HepG2 (cell line): ENCODE measurements around the gene ZKSCAN1. TPM values are rescaled to one million over a fixed set of nuclear protein-coding genes. Genes with fewer than 3 reads are reported as not detected.

ENCODE experiments used
- ATF1 ChIP-seq: IDR thresholded peaks from 2 replicates; pipeline ENCODE4 v1.6.1; 2016; ENCODE audit warnings: mild to moderate bottlenecking, control low read depth
- FOXJ3 ChIP-seq: sonication (generic); formaldehyde crosslinking; IDR thresholded peaks from 2 replicates; pipeline ENCODE4 v1.4.0; 2020; ENCODE audit warnings: missing genetic modification reagents, mild to moderate bottlenecking, borderline replicate concordance
- KLF12 ChIP-seq: sonication (generic); formaldehyde crosslinking; IDR thresholded peaks from 2 replicates; pipeline ENCODE4 v1.4.0; 2020; ENCODE audit warnings: missing genetic modification reagents, borderline replicate concordance
- NFE2L2 ChIP-seq: fragments of 150-350 bp; IDR thresholded peaks from 2 replicates; pipeline ENCODE4 v1.6.1; 2014; ENCODE audit warnings: low read length
- SMC3 ChIP-seq: IDR thresholded peaks from 2 replicates; pipeline ENCODE4 v1.6.1; 2011; ENCODE audit warnings: low read length, improper control_type of control experiment
- ZNF263 ChIP-seq: sonication (generic); formaldehyde crosslinking; IDR thresholded peaks from 2 replicates; pipeline ENCODE4 v1.4.0; 2020; ENCODE audit warnings: missing genetic modification reagents
- ZNF333 ChIP-seq: sonication (generic); formaldehyde crosslinking; IDR thresholded peaks from 2 replicates; pipeline ENCODE4 v1.4.0; 2020; ENCODE audit warnings: mild to moderate bottlenecking, missing genetic modification reagents, borderline replicate concordance
- ZNF335 ChIP-seq: sonication (generic); formaldehyde crosslinking; IDR thresholded peaks from 2 replicates; pipeline ENCODE4 v1.4.0; 2020; ENCODE audit warnings: missing genetic modification reagents
- ZNF768 ChIP-seq: sonication (generic); formaldehyde crosslinking; IDR thresholded peaks from 2 replicates; pipeline ENCODE4 v1.4.0; 2020; ENCODE audit warnings: missing genetic modification reagents
- polyA plus RNA-seq, 8 experiments: library from polyadenylated mRNA; depleted of rRNA in 3 of 8; stranded (reverse) in 7 of 8; unstranded in 1 of 8; fragments of >200 nt; fragmentation: Illumina TruSeq in 4 of 8; extraction: Trizol in 4 of 8; gene quantifications; 2 replicates each; pipeline versions ENCODE4 v1.2.1 to v1.2.3, GENCODE V29; 2011 to 2016; ENCODE audit warnings: low read depth in 4 of 8, missing spikeins in 1 of 8, mixed read lengths in 1 of 8; ENCODE audit not compliant: insufficient read depth in 1 of 8
- total RNA-seq, 5 experiments: library from RNA; depleted of rRNA; stranded (reverse); fragments of >200 nt; fragmentation: Illumina TruSeq; extraction: Trizol; gene quantifications; 2 replicates each; pipeline ENCODE4 v1.2.3, GENCODE V29; 2016; ENCODE audit warnings: low read depth in 1 of 5
- TF ChIP-seq, protein P1 (sequence below): sonication (generic); formaldehyde crosslinking; IDR thresholded peaks from 2 replicates; pipeline ENCODE4 v1.4.0; 2020; ENCODE audit warnings: missing genetic modification reagents, borderline replicate concordance
- TF ChIP-seq, protein P2 (sequence below), 2 experiments: sonication (generic) in 1 of 2; formaldehyde crosslinking in 1 of 2; IDR thresholded peaks; 2 replicates each; pipeline versions ENCODE4 v1.4.0 to v1.6.1; 2016 to 2020; ENCODE audit warnings: borderline replicate concordance in 1 of 2, low read depth in 1 of 2, mild to moderate bottlenecking in 1 of 2, missing genetic modification reagents in 1 of 2
- TF ChIP-seq, protein P3 (sequence below): sonication (generic); formaldehyde crosslinking; IDR thresholded peaks from 2 replicates; pipeline ENCODE4 v1.4.0; 2020; ENCODE audit warnings: low read depth, mild to moderate bottlenecking, missing genetic modification reagents
- TF ChIP-seq, protein P4 (sequence below): IDR thresholded peaks from 2 replicates; pipeline ENCODE4 v1.6.1; 2016; ENCODE audit warnings: low read depth, control low read depth
- TF ChIP-seq, protein P5 (sequence below): sonication (generic); formaldehyde crosslinking; IDR thresholded peaks from 2 replicates; pipeline ENCODE4 v1.5.0; 2020; ENCODE audit warnings: missing genetic modification reagents, mild to moderate bottlenecking, borderline replicate concordance
- TF ChIP-seq, protein P6 (sequence below): sonication (generic); formaldehyde crosslinking; IDR thresholded peaks from 2 replicates; pipeline ENCODE4 v1.4.0; 2020; ENCODE audit warnings: mild to moderate bottlenecking, missing genetic modification reagents

ZKSCAN1 gene
- total and polyA plus RNA-seq, 2 of the 13 experiments (the other 11 are each of a cell fraction or from before 2014, with no cell fraction given) = 46.4 to 60.6 TPM

DNA sequence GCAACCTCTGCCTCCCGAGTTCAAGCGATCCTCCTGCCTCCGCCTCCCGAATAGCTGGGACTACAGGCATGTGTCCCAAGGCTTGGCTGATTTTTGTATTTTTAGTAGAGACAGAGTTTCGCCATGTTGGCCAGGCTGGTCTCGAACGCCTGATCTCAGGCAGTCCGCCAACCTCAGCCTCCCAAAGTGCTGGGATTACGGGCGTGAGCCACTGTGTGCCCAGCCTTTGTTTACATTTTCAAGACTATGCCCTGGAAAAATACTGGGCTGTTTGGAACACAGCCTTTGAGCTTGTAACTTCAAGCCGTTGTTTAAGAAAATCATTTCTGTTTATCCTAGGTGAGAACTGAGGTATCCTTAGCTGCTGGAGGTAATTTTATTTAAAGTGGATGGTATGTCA, 1.9 kb downstream of the ZKSCAN1 start (continued):
- TF ChIP-seq, protein P1, sequence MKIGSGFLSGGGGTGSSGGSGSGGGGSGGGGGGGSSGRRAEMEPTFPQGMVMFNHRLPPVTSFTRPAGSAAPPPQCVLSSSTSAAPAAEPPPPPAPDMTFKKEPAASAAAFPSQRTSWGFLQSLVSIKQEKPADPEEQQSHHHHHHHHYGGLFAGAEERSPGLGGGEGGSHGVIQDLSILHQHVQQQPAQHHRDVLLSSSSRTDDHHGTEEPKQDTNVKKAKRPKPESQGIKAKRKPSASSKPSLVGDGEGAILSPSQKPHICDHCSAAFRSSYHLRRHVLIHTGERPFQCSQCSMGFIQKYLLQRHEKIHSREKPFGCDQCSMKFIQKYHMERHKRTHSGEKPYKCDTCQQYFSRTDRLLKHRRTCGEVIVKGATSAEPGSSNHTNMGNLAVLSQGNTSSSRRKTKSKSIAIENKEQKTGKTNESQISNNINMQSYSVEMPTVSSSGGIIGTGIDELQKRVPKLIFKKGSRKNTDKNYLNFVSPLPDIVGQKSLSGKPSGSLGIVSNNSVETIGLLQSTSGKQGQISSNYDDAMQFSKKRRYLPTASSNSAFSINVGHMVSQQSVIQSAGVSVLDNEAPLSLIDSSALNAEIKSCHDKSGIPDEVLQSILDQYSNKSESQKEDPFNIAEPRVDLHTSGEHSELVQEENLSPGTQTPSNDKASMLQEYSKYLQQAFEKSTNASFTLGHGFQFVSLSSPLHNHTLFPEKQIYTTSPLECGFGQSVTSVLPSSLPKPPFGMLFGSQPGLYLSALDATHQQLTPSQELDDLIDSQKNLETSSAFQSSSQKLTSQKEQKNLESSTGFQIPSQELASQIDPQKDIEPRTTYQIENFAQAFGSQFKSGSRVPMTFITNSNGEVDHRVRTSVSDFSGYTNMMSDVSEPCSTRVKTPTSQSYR (CRISPR knock-in tag) = peak; percentile 29; the same call in 1 of the 2 replicates
- TF ChIP-seq ZNF333 (CRISPR knock-in tag) (no peak), KLF12 (CRISPR knock-in tag) (no peak), NFE2L2 (no peak), ZNF335 (CRISPR knock-in tag) (no peak), SMC3 (no peak), ZNF263 (CRISPR knock-in tag) (no peak), ATF1 (no peak), FOXJ3 (CRISPR knock-in tag) (peak; percentile 28; the same call in 1 of the 2 replicates), ZNF768 (CRISPR knock-in tag) (peak; percentile 31; the same call in 1 of the 2 replicates)
- TF ChIP-seq, protein P2, sequence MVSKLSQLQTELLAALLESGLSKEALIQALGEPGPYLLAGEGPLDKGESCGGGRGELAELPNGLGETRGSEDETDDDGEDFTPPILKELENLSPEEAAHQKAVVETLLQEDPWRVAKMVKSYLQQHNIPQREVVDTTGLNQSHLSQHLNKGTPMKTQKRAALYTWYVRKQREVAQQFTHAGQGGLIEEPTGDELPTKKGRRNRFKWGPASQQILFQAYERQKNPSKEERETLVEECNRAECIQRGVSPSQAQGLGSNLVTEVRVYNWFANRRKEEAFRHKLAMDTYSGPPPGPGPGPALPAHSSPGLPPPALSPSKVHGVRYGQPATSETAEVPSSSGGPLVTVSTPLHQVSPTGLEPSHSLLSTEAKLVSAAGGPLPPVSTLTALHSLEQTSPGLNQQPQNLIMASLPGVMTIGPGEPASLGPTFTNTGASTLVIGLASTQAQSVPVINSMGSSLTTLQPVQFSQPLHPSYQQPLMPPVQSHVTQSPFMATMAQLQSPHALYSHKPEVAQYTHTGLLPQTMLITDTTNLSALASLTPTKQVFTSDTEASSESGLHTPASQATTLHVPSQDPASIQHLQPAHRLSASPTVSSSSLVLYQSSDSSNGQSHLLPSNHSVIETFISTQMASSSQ (IDR thresholded peaks at IDR 0.05; ENCODE audit: low read depth) = no peak
- TF ChIP-seq, protein P2 (CRISPR knock-in tag; IDR thresholded peaks at IDR 0.05; ENCODE audit: borderline replicate concordance) = no peak
- TF ChIP-seq, protein P3, sequence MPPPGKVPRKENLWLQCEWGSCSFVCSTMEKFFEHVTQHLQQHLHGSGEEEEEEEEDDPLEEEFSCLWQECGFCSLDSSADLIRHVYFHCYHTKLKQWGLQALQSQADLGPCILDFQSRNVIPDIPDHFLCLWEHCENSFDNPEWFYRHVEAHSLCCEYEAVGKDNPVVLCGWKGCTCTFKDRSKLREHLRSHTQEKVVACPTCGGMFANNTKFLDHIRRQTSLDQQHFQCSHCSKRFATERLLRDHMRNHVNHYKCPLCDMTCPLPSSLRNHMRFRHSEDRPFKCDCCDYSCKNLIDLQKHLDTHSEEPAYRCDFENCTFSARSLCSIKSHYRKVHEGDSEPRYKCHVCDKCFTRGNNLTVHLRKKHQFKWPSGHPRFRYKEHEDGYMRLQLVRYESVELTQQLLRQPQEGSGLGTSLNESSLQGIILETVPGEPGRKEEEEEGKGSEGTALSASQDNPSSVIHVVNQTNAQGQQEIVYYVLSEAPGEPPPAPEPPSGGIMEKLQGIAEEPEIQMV = no peak
- TF ChIP-seq, protein P4, sequence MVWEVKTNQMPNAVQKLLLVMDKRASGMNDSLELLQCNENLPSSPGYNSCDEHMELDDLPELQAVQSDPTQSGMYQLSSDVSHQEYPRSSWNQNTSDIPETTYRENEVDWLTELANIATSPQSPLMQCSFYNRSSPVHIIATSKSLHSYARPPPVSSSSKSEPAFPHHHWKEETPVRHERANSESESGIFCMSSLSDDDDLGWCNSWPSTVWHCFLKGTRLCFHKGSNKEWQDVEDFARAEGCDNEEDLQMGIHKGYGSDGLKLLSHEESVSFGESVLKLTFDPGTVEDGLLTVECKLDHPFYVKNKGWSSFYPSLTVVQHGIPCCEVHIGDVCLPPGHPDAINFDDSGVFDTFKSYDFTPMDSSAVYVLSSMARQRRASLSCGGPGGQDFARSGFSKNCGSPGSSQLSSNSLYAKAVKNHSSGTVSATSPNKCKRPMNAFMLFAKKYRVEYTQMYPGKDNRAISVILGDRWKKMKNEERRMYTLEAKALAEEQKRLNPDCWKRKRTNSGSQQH = no peak
- TF ChIP-seq, protein P5, sequence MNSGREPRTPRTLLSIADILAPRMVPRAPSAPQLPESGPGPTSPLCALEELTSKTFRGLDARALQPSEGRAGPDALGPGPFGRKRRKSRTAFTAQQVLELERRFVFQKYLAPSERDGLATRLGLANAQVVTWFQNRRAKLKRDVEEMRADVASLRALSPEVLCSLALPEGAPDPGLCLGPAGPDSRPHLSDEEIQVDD = no peak
- TF ChIP-seq, protein P6, sequence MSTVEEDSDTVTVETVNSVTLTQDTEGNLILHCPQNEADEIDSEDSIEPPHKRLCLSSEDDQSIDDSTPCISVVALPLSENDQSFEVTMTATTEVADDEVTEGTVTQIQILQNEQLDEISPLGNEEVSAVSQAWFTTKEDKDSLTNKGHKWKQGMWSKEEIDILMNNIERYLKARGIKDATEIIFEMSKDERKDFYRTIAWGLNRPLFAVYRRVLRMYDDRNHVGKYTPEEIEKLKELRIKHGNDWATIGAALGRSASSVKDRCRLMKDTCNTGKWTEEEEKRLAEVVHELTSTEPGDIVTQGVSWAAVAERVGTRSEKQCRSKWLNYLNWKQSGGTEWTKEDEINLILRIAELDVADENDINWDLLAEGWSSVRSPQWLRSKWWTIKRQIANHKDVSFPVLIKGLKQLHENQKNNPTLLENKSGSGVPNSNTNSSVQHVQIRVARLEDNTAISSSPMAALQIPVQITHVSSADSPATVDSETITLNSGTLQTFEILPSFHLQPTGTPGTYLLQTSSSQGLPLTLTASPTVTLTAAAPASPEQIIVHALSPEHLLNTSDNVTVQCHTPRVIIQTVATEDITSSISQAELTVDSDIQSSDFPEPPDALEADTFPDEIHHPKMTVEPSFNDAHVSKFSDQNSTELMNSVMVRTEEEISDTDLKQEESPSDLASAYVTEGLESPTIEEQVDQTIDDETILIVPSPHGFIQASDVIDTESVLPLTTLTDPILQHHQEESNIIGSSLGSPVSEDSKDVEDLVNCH (CRISPR knock-in tag) = no peak
